Measurements from ENCODE around the gene POLD2.

POLD2 gene

DNA sequence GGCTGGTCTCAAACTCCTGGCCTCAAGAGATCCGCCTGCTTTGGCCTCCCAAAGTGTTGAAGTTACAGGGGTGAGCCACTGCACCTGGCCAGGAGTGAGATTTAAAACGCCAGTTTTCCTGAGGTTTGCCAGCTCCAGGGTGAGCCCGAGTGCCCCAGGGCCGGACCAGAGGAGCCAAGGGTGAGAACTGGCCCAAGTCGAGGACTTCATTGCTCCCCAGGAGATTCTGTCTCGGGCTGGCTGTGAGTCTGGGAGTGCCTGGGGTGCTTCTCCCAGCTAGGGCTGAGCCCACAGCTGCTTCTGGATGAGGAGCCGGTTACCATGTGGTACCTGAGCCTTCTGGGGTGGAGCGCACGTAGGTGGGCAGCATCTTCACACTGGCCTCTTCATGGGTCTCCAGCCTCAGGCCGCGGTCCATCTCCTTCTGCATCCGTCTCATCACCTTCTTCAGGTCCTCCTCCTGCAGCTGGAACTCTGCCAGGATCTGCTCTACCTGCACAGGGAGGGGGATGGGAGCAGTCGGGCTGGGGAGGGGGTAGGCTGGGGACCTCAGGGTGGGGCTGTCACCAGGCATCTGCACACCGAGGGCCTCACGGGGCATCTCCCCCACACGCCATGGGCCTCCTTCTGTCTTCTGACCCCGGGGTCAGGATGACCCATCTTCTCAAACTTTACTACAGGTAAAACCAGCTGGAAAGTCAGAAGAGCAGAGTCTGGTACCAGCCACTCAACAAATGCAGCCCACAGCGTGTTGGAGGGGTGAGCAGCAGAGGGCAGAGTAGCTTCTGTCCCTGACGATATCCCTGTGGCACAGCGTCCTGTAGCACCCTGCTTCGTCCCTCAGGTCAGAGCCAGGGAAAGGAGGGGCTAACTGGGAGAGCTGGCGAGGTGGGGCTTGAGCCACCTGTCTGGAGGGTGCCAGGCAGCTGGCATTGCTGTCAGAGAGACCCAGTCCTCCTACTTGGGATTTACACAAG lies 29.9 kb upstream of the POLD2 start:
- no peak for DNase-seq

DNA sequence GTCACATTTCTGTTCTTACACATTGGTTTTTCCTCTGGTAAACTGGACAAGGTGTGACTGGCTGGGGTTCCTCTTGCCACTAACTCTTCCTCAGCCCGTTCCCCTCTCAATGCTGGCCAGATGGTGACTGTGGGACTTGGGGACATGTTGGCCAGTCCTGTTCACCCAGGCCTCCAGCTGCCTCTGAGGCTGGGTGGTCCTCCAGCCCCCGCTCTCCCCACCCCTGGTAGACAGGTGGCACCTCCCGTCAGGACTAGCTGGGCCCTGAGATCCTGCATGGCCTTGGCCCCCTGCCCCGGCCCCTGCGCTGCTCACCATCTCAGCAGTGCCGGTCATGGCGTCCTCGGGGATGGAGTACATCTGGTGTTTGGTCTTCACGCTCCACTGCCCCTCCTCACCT lies 28.6 kb upstream of the POLD2 start:
- no peak for DNase-seq

DNA sequence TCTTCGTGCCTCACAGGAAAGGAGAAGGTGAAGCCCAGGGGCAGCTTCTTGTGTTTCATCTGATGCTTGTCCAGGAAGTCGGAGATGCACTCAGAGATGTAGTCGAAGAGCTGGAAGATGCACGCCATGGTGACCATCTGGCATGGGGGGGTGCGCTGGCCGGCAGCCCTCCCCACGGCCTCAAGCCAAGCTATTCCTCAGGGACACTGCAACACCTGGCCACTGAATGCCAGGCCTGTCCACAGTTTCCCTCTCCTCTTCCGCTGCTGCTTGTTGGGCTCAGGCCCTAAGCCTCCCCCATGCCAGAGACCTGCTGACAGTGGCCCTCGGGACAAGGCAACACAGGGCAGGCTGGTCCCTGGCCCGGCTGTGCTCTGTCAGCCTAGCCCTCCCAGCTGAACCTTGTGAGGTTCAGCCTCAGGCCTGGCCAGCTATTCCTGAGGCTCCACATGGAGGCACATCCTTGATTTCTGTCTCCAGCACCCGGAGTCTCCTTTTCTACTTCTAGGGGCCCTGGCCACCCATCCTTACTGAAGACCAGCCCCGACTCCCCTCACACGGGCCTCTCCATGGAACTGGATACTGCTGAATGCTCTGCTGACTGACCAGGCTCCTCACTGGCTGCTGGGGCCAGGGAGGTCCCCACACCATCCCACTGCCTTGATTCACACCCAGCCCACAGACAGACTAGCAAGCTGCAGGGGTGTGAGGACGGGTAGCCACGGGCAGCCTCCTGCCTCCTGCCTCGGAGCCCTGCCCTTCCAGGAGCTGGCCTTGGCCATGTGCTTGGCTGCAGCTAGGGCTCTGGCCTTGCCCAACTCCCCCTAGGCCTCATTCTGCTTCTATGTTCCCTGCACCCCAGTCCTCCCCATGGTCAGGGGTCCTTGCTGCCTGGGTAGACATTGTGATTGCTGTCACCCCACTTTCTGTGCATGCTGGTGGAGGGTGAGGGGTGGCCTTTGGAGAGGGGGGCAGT lies 27.9 kb upstream of the POLD2 start:
- no peak for DNase-seq

DNA sequence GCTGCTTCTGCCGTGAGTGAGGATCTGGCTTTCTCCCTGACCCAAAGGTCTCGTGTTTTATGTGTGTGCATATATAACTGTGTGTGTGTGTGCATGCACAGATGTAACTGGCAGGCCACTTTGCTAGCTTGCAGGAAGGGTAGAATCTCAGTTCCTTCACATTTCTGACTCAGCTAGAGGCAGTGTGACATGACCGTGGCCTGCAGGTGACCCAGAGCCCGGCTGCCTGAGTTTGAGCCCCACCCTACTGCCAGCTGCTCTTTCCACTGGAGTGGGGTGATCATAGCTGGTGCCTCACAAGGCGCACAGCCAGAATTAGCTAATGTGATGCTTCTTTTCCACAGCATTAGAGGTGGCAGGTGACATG lies 27.1 kb upstream of the POLD2 start:
- no peak for DNase-seq

DNA sequence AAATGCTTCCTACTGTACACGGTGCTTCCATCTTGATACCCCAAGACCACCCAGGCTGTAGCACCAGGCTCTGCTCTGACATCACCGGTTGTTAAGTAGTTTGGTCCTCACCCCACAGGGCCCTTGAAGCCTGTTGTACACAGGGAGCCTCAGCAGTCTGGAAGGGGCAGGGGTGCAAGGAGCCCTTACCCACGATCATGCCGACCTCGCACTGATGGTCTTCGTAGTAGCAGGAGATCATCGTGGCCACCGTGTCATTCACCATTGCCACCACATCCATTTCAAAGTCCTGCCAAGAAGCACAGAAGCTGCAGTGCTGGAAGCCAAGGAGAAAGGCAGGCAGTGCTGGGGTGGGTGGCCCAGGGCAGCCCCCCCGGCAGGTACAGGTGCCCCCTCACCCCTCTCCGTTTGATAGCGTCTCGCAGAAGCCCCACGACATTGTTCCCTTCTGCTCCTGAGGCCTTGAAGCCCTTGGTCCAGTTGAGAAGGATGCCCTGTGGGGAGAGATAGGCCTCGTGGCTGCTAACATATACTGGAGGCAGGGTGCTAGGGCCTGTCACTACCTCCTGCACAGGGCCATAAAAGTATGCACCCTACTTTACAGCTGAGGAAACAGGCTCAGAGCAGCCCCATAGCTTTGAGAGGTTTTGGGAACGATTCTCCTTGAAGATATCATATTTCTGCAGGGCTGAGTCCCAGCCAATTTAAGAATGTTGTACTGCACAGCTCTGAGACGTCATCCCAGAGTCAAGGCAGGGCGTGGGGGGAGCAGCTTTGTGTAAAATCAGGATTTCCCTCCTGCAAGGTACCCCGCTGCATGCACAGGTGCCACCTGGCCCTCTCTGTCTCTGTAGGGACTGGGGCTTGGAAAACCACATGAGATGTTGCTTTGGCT lies 26.5 kb upstream of the POLD2 start:
- no peak for DNase-seq

DNA sequence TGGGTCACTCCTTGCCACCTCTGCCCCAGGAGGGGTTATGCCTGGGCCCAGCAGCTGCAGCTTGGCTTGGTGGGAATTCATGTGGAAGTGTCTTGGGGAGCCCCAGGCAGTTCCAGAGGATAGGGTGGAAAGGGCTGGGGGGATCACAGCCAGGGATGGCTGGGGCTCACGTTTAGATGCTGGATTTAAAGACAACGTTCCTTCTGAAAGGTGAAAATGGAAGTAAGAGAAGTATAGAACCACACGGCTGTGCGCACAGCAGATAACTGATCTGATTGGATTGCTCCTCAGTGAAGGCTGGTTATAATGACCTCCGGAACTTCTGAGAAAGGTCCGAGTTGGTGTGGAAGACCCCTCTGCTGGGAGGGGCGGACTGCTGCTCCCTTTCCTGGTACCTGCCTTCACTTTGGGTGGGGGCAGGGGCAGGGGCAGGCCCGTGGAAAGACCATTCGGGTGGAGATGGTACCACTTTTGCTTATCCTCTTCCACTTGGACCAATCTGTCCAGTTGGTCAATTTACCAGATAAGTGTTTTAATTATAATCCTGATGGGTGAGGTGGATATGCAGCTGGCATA lies 25.7 kb upstream of the POLD2 start:
- no peak for DNase-seq

DNA sequence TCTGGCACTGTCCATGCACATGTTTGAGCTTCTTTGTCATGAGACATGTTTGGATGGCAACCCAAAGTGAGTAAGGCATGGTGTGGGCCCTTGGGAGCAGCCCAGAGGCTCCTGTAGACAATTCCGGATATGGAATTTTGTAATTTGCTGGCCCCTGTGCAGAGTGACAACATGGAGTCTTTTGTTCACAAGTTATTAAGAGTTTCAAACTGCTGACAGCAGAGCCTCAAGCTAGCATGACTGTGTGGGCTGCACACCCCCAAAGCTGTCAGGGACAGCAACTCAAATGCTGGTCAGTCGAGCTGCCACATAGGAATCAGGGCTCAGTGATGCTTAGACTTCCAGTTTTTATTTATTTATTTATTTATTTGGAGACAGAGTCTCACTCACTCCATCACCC lies 24.8 kb upstream of the POLD2 start:
- DNase-seq, result no peak

DNA sequence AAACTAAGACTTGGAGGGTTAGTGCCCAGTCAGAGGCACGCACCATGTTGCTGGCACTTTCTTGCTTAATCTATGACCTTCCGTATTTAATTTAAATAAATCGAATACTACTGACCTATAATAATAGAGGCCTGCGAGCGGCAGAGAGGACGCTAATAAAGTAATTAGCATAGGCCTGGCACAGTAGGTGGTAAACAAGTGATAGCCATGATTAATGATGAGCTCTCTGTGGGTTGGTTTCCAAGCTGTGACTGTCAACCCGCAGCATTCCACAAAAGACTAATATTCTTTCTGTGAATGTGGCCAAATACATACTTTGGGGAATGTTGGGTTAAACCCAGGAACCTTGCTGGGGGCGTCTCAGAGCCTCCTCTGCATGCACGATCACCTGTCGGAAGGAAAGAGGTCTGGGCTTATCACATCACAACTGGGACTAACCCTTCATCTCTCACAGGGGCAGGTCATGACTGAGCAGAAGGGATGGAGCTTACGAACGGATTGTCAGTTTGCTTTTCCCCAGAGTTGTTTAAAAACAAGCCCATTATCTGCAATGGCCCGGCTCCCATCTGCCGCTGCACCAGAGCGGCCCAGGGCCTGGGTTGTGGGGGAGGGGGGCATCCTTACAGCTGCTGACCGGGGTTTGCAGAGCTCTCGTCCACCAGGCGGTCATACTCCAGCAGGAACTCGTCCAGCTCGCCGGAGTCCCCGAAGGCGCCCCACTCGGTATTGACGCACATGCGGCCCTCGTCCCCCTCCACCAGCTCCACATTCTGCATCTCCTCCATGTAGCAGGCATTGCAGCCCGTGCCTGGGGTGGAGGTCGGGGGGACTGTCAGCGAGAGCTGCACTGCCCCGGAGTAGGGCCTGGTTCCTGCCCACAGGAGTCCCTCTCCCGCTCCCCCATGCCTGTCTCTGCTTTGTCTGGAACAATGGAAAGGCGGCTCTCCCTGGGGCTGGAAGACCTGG lies 24.0 kb upstream of the POLD2 start:
- DNase-seq, result no peak

DNA sequence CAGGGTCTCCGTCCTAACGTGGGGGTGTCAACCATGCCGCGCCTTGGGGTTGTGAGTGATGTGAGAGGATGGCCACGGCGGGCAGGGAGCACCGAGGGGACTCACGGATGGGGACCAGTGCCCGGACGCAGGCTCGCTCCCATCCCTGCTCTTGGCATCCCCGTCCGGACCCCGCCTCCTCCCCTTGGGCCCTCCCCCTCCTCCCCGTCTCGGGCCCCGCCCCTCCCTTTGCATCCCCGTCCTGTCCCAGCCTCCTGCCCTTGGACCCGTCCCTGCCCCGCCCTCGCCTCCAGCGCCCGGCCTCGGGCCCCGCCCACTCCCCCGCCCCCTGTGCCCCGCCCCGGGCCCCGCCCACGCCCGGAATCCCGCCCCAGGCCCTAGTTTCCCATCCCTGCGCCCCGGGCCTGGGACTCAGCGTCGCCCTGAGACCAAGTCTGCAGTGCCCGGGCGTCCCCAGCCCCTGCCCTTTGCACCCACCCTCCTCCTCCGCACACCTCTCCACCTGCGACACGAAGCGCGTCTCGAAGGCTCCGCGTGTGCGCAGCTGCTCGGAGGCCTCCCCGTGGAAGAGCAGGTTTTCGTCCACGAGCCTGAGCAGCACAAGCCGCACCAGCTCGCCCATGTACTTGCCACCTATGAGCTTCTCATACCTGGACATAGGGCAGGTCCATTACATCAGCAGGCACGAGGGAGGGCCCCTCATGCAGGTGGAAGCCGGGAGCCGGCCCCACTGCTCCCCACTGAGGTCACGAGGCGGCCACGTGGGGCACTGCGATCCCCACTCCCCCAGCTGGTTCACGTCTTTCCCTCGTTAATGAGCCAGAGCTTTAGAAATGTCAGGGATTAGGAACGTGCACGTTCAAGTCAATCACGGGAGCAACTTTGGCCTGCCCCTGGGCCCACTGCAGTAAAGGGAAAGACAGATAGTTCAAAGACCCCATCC lies 22.9 kb upstream of the POLD2 start:
- DNase-seq, result peak; percentile 74

DNA sequence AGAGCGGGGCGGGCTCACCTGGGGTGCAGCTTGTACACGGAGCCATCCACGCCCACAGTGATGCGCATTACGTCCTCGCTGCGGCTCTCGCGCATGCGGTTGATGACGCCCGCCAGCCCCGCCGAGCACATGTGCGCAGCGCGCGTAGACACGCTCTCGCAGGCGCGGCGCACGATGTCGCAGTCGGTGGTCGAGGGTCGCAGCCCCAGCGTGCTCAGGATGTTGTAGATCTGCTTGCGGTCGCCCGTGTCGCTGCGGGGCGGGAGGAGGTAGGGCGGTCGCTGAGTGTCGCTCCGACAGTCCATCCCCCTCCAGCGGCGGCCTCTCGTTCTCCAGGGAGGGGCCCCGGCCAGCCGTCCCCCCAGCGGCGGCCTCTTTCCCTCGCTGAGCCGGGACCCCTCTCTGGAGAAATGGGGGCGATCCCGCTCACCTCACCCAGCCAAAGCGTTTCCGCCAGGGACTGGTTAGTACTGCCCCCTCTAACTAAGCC lies 22.2 kb upstream of the POLD2 start:
- peak; percentile 76 for DNase-seq

DNA sequence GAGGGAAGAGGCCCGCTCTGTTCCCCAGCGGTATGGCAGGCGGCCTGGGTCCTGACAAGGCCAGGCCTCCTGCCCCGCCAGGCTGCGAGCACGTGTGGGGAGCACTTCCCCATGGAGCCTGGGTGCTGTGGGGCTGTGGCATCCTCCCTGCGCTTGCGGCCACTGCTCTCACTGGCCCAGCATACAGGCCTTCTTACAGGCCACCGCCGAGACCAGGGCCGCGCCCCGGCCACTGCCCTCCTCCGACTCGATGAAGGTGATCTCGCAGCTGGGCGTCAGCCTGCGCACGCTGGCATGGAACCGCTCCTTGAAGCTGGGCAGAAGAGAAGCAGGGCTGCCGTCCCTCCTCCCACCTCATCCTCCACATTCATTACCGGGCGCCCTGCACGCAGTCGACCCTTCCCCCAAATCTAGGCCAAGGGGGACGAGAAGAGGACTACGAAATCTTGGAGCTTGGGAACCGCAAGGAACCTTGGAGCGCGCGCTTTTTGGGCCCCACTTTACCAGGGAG lies 21.7 kb upstream of the POLD2 start:
- no peak for DNase-seq

DNA sequence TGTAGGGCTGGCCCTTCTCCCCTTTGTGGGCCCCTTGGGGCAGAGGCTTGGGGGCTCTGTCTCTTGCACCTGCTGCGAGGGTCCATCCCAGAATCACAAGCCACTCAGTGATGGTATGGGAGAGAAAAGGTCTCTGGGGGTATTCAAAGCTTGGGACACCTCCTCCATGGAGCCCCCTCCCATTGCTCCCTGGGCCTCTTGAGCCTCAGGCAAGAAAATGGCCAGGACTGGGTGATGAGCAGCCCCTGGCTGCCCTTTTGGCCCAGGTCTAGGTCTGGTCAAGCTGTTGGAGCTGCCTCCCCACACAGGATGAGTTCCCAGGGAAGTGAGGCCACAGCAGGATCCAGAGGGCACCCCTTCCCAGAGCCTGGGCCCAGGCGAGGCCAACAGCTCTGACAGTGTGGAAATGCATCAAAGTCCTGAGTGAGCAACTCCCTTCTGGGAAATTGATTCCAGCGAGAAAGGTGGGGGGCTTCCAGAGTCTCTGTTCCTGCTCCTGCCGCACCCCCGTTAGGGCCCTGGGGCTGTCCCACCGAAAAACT lies 21.1 kb upstream of the POLD2 start:
- no peak for DNase-seq

DNA sequence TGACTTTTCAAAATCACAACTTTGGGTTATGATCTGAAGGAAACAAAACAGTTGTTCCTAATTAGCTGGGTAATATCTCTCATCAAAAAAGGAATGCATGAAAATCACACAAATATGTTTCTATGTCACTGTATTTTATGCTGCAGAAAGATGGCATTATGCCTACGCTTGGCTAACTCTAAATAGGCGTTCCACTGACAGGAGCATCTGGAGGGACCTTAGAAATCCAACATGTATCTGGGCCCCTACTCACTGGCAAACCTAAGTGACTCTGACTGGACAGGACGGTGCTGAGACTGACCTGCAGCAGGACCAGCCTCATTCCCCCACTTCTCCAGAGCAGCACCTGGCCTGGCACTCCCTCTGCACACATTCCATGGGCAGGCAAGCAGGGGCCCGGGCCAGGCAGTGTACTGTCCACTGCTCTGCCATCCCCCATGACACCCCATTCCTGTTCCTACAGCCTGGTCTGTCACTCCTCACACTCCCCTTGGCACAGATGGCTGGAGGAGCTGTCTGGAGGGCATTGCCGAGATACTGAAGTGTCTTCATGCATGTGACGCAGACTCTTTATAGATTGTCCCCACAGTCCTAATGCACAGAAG lies 20.4 kb upstream of the POLD2 start:
- DNase-seq, result no peak

DNA sequence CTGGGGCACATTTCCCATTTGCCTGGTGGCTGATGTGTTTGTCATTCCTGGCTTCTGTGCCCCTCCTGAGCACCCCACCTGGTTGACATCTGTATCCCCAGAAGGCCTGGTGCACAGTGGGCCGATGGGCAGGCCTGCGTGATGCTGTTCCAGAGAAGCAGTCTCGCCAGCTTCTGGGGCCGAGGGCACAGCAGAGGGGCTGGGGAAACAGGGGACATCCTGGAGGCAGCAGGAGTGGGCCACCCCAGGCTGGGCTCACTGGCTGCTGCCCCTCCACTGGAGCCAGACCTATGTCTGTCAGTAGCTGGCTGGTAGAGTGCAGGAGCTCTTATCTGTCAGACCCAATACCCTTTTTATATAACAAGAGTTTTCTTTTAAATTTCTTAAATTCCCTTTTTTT lies 18.7 kb upstream of the POLD2 start:
- DNase-seq, result no peak

DNA sequence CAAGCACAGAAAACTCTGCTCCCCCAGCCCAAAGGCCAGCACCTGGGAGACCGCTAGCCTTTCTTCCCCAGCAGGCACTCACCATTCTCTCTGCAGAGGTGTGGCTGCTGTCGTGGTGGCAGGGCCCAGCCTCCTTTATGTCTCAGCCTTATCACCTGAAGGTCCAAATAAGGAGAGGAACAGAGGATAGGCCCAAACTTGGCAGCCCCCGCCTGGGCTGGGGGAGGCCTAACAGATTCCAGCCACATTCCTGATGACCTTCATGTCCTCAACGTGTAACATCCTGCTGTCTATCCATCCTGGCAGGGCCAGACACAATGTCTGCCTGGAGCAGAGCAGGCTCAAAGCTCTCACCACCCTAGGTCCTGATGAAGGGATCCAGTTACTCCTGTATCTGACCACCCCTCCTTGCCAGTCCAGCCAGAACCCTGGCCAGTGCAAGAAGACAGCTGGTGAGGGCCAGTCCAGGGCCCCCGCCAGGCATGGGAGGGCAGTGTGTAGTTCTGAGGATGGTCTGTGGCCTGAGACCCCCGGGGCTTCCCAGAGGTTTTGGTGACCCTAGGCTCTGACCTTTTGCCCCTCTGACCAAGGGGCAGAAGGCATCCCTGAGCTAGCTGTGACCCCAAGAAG lies 18.0 kb upstream of the POLD2 start, which contains the start of gene MYL7:
Gene MYL7 (minus strand): TSS at position 112 of the 630 bp plus-strand sequence. CDS start 27 bp downstream, at position 85.
- DNase-seq, result no peak

DNA sequence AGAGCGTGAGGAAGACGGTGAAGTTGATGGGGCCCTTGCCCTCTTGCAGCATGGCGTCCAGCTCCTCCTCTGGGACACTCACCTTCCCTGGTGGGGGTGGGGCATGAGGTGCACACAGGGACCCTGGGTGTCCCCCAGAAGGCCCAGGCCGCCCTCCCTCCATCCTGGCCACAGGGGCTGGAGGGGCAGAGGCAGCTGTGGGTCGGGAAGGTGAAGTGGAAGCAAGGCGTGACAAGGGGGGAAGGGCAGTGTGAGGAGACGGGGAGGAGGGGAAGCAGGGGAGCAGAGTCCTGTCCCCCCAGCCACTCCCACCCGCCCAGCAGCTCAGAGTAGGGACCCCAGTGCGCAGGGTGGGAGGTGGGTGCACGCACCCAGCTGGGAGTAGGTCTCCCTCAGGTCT lies 17.0 kb upstream of the POLD2 start:
- DNase-seq, result no peak

DNA sequence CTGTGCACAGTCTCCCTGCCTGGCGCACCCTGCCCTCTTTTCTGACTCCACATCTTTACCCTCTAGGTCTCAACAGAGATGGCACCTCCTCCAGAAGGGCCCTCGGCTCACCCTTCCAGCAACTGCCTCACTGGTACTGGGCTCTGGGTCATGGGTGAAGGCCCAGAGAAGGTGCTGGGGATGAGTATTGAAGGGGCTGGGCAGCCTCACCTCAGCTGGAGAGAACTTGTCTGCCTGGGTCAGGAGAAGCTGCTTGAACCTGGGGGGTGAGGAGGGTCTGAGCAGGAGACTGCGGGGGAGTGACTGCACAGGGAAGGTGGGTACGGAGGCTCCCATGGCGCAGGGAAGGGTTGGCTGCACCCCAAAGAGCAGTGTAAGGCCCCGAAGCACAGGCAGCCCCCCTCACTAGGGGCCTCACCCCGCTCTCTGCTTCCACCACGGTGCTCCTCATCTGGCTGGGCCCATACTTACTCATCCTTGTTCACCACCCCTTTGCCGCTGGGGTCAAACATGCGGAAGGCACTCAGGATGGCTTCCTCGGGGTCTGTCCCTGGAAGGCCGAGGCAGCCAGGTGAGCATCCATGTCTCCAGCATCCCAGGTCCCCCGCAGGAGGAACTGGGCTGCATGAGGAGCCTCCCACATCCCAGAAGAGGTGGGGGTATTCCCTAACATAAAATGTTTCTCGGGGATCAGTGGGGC lies 16.1 kb upstream of the POLD2 start:
- DNase-seq, result no peak

All from activated CD4-positive, alpha-beta T cell treated with anti-CD3 and anti-CD28 coated beads for 48 hours (primary cell).